Activated T-helper 1 cell treated with anti-CD3 and anti-CD28 coated beads, Interleukin-2, amount 50 U/mL, for 16 hours (primary cell): ENCODE data around the gene NECTIN4.
"Not testable (repeated sequence)": the region's sequence is repeated elsewhere in the genome, so short reads cannot be mapped to it uniquely, and the experiment has no call there.

Experiments
- DNase-seq, 2 donors: peaks; one replicate each; pipeline ENCODE4 v3.0.0-alpha.2; 2020; ENCODE audit warnings: low read depth in 1 of 2, low spot score in 1 of 2

Gene NECTIN4

DNA sequence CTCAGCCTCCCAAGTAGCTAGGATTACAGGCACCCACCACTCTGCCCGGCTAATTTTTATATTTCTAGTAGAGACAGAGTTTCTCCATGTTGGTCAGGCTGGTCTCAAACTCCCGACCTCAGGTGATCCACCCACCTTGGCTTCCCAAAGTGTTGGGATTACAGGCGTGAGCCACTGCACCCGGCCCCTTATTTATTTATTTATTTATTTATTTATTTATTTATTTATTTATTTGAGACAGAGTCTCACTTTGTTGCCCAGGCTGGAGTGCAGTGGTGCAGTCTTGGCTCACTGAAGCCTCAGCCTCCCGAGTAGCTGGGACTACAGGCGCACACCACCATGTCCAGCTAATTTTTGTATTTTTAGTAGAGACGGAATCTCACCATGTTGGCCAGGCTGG is 23.7 kb downstream of the NECTIN4 start:
- not testable (repeated sequence) for DNase-seq

DNA sequence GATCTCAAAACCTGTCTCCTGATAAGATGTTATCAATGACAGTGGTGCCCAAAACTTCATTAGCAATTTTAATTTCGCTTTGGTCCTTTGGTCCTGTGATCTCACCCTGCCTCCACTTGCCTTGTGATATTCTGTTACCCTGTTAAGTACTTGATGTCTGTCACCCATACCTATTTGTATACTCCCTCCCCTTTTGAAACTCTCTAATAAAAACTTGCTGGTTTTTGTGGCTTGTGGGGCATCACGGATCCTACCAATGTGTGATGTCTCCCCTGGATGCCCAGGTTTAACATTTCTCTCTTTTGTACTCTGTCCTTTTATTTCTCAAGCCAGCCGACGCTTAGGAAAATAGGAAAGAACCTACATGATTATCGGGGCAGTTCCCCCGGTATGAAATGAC is 25.4 kb downstream of the NECTIN4 start:
- not testable (repeated sequence) for DNase-seq

DNA sequence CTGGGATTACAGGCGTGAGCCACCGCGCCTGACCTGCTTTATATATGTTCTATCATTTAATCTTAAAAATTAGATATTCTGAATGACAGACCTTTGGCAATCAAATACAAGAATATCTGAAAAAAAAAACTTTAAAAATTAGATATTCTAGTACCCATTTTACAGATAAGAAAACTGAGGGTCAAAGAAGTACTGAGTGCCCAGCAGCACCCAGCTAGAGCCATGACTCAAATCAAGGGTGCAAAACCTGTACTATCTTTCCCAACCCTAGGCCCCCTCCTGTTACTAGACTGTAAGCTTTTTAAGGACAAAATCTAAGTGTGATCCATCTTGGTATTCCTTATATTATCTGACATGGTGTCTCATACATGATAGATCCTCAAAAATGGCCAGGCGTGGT is 27.9 kb downstream of the NECTIN4 start:
- no peak for DNase-seq

DNA sequence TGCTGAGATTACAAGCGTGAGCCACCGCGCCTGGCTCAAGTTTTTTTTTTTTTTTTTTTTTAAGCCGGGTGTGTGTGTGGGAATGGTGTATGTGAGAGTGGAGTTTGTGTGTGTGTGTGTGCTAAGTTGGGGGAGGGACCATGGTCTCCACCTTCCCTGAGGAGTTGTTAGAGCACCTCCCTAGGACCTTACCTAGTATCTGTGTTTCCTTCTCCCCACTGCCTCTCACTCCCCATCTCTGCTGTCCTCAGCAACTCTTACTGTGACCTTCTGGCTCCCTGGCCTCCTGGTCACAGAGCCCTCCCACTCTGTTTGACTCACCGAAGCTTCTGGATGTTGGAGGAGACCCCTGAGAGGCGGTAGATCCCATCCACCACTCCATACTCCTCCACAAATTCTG is 30.1 kb downstream of the NECTIN4 start:
- DNase-seq = no peak

DNA sequence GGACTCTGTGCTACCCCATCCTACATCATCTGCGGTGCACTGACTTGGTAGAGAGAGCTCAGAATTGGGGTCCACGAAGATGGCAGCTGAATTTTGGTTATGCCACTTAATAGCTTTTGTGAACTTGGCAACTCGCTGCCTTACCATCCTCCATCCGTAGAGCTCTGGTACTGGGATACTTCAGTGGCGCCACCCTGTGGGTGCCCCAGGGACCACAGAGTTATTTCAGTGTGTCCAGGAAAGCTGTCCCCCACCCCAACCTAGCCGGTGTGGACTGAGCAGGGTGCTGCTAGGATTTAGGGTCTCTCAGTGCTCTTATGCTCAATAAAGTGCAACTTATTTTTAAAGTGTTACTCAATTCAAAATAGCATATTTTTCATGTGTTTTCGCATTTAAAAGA is 34.6 kb downstream of the NECTIN4 start:
- no peak for DNase-seq

DNA sequence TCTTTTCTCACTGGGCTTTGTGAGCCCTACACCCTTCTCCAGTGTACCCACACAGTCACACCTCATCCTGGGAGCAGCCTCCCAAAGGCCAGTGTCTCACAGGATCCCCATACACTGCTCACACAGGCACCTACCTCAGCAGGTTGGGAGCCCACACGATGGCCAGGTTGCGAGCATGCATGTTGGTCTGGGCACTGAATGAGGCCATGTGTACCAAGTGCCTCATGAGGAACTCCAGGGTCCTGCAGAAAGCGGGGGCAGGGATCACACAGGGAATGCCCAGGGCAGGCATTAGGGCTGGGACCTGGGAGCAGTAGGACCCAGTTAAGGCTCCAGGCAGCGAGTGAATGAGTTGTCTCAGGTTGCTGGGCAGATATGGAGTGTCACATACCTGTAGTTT is 35.1 kb downstream of the NECTIN4 start:
- DNase-seq = no peak

DNA sequence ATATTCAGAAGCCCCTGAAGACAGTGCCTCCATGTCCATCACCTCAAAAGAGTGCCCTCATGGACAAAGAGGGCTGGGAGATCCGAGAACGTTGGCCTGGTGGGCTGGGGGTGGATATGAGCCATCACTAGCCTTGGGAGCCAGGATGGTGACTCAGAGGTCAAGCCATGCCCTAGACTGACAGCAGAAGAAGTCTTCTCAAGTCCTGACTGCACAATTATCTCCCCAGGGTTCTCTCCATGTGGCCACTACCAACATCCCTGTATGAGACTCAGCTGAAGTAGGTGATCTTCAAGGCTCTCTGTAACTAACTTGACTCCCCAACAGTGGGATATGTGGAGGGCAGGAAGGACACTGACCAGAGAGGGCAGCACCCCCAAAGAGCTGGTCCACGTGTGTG is 36.5 kb downstream of the NECTIN4 start:
- no peak for DNase-seq

DNA sequence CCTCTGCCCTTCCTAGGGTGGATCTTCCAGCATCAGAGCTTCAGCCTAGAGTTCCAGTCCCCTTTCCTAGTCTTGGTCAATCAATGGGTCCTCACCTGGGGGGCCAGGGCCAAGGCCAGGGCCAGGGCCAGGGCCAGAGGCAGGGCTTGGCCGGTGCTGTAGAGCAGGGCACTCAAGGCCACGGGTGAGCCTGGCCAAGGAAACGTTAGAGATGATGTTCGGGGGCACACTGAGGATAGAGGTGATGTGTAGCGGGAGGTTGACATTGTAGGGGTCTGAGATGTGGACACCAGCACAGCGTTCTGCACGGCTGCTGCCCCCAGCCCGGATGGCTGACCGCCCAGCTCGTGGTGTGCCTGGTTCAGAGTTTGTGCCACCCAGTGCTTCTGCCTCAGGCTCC is 38.1 kb downstream of the NECTIN4 start:
- DNase-seq = no peak

DNA sequence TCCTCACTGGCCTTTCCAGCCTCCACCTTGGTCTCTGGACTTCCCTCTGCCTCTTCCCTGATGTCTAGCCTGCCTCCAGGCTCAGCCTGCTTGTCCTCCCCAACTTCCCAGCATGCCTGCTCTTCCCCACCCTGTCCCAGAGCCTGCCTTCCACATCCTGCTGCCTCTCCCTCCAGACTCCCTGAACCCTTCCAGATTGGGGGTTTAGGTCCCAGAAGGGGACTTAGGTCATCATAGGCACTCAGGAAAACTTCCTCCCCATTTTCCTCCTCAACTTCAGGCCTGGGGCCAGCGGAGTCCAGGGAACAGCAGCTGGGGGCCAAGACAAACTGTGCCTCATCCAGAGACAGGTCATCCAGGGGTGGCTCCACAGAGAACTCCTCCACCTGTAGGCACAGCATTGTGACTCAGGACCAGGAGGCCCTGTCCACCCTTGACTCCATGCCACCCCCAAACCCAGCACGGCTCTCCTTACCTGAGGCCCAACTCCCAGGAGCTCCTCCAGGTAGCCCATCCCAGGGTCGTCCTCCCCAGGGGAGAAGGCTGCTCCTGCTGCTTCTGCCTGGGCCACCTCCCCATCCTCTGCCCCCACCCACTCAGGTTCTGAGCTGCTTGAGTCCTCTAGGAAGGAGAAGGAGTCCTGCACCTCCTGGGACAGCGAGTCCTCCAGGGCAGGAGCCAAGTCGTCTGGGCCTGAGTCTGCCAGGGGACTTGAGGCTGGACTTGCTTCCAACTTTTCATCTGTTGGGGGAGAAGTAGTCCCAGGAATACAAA is 40.2 kb downstream of the NECTIN4 start:
- no peak for DNase-seq

DNA sequence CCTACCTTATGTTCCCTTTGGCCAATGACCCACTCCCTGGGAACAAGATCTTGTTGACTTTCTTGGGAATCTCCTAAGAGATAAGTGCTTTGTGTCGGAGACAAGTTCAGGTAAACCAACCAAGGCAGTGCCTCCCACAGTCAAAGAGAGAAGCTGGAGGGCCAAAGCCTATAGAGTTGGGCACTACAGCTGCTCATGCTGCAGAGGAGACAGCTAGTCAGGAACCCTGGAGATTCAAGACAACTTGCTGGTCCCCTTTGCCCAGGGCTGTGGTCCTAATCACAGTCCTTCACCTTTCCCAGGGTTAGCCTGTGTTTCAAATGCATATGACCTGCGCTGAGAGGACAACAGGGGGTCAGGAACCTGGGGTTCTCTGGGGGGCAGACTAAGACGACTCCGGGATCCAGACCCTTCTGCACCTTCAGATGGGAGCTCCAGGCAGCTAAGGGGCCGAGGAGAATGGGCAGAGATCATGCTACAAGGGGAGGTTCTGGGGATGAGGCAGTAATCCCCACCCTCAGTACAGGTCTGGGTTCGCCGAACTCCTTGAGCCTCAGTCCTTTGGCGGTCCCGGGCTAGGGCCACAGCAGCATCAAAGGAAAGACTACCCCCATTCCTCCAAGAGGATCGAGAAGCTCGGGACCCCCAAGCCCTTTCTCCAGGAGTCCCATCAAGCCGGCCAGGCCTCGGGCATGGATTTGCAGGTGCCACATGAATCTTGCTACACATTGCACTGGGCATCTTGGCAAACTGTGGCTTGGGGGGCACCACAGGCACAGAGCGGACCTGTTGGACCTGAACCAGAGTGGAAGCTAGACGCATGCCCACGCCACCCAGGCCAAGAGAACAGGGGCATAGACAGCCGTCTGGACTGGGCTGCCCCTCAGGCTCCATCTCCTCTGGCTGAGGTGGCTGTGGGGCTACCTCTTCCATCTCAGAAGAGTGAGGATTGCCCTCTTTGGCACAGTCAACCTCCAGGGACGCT is 41.6 kb downstream of the NECTIN4 start:
- no peak for DNase-seq

DNA sequence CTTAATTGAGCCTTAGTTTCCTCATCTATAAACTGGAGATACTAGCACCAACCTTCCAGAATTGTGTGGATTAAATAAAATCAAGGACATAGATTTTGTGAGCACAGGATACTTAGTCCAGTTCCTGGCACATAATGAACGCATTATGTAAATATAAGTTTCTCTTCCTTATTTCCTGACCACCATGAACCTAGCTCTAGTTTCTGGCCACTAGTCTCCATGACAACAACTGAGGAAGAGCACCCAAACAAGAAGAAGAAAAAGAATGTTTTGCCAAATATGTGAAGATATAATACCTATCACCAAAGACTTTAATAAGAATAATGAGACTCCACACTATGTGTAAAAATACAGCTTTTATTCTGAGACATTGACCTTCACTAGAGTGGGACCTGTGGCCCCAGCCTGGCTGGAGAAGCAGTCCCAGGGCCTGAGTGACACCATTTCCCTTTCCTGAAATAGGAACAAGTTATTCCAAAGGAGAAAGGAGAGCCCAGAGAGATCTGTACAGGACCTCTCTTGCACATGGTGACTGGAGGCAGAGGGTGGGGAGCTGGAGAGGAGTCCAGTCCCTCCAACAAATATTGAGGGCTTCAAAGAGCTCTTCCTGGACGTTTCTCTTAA is 42.6 kb downstream of the NECTIN4 start:
- no peak for DNase-seq

DNA sequence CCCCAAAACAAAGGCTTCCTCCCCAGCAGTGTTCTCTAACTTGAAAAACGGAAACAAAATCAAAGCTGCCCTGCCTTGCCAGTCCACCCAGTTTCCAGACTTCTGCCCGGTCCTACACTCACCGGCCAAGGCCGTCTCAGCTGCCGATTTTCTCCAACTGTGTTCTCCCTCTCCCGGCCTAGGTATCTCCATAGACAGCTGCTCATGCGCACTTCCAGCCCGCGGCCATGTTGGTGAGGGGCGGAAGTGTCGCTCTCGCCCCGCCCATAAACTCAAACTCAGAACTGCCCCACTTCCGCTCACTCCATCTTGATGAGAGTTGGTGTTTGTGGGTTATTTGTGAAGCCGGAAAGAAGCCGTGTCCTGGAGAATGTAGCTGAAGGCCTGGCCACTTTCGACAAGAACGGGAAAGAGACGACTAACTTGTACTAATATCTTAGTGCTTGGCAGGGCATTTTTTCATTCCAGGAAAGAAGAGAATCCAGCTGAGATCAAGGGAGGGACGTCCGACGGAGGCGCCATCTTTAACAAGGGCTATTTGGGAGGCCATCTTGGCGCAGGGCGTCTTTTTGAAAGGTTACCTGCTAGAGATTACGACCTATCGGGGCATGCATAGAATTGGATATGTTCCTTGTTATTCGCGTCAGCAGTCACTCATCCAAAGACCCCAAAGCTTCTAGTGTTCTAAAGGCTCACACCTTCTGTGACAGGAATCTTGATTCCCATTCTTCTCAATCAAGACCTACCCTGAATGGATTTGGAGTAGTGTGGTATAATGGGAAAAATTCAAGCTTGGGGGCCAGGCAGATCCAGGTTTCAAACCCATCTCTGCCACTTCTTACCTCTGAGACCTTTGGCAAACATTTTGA is 43.4 kb downstream of the NECTIN4 start, which contains the start of gene USF1:
Gene USF1, minus strand, starts transcription at position 242 of the 869 bp plus-strand sequence. CDS start 2,702 bp downstream, outside the sequence.
- peak; percentile 81 to 85 for DNase-seq

DNA sequence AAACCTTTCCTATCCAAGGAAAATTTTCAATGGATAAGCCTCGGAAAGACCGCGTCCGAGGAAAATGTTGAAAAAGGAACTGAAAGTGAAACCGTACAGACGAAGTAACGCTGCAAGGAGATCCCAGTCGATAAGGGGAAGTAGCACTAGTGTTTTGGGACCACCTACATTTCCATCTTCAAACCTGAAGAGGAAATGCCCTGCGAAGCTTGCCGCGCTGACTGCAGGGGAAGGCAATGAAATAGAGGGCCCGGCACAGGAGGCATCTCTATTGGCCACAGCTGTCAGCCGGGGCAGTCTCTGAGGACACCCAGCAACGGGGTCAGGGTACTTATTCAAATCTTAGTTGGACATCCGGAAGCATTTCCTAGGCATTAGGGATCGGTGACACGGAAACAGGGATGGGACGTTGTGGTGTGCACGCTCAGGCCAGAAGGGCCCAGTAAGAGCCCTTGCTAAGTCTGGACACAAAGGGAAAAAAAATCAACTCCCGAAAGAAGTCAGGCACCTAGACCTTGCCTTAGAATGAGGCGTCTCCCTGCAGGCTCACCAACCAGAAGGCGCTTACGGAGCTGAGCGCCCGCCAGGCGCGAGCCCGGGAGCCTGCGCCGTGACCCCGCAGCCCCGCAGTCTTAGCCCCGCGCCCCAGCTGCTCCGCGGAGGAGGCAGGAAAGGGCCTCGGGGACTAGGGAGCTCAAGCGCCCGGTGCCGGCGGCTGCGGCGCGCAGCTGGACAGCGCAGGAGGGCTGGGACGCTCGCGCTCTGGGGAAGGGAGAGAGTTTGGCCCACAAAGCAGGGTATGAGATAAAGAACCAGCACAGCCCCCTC is 44.2 kb downstream of the NECTIN4 start:
- peak in 1 of 2 donors; percentile 26 for DNase-seq

DNA sequence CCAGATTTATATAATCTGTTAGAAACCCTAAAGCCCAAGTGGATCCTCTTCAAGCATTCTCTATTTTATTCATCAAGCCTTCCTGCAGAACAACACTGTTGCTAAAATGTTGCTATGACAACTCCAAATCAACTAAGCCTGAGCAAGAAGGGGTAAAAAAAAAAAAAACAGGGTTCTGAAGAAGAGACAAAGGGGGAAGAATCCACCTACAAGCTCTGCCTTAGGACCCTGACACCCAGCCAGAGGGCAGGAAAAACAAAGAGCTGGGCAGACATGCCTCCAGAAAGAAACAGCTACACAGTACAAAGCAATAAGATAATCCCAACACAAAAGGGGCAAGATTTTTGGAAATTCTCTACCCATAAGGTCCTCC is 44.8 kb downstream of the NECTIN4 start:
- DNase-seq = no peak

DNA sequence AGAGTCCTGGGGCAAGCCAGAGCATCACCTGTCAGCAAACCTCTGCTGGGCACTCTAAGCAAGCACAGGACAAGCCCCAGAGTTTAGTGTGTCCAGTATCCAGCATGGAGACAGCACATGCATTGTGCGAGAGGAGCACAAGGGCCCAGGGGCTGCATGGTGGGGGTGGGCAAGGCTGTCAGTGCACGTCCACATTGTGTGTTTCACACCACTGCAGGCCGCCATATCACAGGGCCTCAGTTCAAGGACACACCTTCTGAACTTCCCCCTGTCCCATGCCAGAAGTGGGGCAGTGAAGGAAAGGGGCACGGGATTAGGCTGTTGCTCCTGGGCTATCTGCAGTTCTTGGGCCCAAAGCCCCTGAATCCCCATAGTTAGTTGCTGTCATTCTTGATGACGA is 49.8 kb downstream of the NECTIN4 start:
- DNase-seq = no peak

DNA sequence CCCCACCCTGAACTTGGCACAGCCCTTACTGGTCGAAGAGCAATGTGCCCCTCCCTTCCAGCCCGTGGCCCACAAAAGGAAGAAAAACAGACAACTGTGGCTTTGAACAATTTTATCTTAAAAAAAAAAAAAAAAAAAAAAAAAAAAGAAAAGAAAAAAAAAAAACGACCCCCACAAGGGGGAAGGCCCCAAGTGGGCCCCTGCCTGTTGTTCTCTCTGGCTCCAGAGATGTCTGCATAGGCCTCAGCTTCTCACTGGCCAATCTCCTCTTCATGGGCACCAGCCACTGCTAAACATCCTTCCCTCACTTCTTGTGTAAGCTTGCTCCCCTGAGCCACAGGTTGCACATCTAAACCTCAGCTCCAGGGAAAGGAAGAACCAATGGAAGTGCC is 50.2 kb downstream of the NECTIN4 start:
- no peak for DNase-seq

DNA sequence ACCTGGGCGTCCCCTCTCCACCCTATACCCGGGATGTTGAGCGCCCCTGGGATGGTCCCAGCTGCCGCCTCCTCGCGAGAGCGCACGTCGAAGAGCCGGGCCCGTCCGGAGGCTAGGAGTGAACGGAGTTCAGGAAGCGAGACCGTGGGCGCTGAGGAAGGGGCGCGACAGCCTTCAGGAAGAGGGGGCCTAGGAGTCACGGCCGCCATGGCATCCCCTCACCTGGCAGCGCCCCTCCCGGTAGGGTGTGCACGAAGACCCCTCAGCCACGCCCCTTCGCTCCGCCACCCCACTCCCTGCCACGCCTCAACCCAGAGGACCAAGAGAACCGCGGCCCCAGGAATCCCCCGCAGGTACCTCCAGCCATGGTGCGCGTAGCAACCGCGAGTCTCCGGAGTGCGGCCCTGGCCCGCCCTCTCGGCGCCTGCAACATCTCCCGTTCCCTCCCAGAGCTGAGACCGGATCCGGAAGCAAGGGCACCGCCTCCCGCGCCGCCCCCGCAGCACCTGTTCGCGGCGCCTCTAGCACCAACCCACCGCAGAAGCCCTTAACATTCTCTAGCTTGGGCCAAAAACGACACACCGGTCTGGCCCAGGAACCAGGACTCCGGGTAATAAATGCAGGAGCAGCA is 50.7 kb downstream of the NECTIN4 start, which contains the start of gene TSTD1:
Gene TSTD1, minus strand, starts transcription at position 442 of the 631 bp plus-strand sequence. Its CDS starts 75 bp downstream, at position 367.
- peak; percentile 68 to 80 for DNase-seq

DNA sequence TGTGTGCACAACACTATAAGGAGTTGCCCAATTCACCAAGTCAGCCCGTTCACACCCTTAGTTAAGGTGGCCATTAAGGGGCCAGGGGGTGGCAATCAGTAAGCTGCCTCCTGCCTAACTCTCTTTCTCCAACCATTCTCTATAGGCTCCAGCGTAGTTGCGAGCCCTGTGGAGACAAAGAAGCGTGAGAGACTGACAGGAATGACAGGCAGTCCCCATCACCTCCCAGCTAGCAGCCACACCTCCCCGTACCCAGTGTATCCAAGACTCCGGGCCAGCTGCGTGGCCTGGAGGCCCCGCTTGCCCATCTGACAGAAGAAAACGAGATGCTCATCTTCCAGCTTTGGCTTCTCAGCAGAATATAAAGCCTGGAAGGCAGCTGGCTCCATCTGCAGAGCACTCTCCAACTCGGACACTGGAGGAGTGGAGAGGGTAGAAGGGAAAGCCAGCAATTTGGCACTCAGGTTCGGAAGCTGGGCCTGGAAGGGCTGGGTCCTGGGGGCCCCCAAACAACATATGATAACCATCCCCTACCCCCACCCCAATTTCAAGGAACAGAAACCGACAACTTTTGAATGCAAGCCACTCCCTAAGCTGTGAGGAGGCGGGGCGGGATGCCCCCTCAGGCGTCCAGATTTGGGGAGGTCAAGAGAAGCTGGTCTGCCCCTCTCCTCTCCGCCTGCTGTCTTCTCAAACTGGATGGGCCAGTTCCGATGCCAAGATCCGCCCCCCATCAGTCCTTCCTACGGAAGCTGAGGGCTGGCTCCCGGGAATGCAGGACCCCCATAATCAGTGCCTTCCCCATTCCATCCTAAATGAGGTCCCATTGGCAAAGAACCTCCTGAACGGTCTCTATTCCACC is 51.5 kb downstream of the NECTIN4 start:
- no peak for DNase-seq
